Dermis microvascular lymphatic vessel endothelial cell (primary cell): ENCODE data around the gene SBK3. TPM values are rescaled to one million over a fixed set of nuclear protein-coding genes. Genes with fewer than 3 reads are reported as not detected.
"Not testable (repeated sequence)": the region's sequence is repeated elsewhere in the genome, so short reads cannot be mapped to it uniquely, and the experiment has no call there.

Experiments used
- DNase-seq, 2 donors: peaks; one replicate each; pipeline versions ENCODE4 v3.0.0 to v3.0.0-alpha.2; 2010; ENCODE audit warnings: low read depth in 2 of 2
- total RNA-seq: library from RNA; depleted of rRNA; stranded (reverse); fragments of >200 nt; gene quantifications from 2 replicates; pipeline ENCODE4 v1.2.1, GENCODE V29; 2014

Gene SBK3
- total RNA-seq, 1 donor from 2014 or later, result 0.26 TPM

DNA sequence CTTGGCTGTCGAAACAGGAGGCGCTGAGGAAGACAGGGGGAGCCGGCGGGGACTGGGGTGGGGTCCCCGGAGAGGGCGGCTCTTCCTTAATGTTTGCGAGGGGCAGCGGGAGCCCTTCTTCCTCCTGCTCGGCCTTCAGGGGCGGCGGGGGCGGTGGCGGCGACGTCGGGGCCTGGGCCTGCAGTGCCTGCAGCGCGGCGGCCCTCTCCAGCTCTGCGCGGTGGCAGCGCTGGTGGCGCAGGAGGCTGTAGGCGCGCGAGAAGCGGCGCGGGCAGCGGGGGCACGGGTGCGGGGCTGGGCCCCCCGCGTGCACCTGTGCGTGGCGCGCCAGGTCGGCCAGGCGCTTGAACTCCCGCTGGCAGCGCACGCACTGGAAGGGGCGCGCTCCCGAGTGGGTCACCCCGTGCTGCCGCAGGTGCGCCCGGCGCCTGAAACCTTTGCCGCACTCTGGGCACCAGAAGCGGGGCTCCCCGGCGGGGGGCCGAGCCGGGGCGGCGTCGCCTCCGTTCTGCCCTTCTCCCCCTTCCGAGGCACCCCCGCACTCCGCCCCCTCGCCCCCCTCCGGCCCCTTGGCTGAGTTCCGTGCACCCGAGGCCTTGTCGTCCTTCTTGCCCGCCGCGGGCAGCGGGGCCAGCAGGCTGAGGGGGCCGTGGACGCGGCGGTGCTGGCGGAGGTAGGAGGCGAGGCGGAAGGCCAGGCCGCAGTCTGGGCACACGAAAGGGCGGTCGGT, 32.9 kb upstream of the SBK3 start:
- DNase-seq, result no peak

DNA sequence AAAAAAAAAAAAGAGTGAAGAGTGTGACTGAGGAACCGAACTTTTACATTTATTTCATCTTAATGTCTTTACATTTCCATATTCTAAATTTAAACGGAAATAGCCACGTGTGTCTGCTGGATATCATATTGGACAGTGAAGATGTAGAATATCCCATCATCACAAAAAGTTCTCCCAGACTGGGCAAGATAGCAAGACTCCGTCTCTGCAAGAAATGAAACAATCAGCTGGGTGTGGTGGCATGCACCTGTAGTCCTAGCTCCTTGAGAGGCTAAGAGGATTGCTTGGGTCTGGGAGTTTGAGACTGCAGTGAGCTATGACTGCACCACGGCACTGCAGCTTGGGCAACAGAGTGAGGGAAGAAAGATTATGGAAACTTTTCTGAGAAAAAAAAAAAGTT, 31.4 kb upstream of the SBK3 start:
- no peak for DNase-seq

DNA sequence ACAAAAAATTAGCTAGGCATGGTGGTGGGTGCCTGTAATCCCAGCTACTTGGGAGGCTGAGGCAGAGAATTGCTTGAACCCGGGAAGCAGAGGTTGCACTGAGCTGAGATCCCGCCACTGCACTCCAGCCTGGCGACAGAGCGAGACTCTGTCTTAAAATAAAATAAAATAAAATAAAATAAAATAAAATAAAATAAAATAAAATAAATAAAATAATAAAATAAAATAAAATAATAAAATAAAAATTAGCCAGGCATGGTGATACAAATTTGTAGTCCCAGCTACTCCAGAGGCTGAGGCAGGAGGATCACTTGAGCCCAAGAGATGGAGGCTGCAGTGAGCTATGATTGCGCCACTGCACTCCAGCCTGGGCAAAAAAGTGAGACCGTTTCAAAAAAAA, 28.6 kb upstream of the SBK3 start:
- DNase-seq, result not testable (repeated sequence)

DNA sequence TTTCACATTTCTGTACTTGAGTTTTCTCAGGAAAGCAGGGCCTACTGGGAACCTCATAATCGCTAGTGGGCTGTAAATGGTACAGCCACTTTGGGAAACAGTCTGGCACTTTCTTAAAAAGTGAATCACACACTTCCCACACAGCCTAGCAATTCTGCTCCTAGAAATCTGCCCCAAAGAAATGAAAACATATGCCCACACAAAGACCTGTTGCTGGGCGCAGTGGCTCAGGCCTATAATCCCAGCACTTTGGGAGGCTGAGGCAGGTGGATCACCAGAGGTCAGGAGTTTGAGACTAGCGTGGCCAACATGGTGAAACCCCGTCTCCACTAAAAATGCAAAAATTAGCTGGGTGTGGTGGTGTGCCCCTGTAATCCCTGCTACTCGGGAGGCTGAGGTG, 24.1 kb upstream of the SBK3 start:
- not testable (repeated sequence) for DNase-seq

DNA sequence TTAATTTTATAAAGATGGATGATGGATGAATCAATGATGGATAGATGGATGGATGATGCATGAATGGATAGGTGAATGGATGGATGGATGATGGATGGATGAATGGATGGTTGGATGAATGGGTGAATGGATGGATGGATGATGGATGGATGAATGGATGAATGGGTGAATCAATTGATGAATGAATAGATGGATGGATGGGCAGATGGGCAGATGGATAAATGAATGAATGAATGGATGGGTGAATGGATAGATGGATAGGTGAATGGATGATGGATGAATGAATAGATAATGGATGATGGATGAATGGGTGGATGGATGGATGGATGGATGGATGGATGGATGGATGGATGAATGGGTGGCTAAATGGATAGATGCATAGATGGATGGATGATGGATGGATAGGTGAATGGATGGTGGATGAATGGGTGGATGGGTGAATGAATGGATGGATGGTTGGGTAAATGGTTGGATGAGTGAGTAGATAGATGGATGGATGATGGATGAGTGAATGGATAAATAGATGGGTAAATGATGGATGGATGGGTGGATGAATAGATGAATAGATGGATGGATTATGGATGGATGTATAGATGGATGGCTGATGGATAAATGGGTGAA, 22.5 kb upstream of the SBK3 start:
- no peak for DNase-seq

DNA sequence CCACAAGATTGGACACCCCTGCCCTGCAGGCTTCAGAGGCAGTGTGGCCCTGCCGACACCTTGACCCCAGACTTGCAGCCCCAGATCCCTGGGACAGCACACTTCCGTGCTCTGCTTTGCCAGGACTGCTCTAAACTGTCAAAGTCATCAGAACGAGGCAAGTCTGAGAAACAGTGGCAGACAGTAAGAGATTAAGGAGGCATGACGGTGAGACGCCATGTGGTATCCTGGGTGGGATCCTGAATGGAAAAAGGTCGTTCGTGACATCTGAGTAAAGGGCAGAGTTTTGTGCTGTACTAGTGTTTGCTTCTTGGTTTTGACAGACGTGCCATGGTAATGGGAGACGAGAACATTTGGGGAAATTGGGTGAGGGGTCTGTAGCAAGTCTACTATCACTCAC, 21.5 kb upstream of the SBK3 start:
- DNase-seq, result no peak

DNA sequence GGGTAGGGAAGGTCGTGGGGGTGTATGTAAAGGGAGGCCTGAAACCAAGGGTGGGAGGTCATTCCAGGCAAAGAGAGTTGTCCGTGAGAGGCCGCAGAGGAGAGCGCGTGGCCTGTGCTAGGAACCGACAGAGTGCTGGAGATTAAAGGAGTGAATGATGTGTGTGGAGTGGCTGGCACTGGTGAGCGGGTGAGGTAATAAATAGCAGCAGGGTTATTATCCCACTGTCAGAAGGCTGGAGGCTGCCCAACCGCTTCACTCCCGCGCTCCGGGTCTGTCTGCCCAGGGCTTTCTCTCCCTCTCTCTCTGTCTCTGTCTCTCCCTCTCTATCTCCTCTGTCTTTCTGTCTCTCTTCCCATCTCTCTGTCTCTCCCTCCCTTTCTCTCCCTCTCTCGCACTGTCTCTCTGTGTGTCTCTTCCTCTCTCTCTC, 17.9 kb upstream of the SBK3 start:
- no peak for DNase-seq

DNA sequence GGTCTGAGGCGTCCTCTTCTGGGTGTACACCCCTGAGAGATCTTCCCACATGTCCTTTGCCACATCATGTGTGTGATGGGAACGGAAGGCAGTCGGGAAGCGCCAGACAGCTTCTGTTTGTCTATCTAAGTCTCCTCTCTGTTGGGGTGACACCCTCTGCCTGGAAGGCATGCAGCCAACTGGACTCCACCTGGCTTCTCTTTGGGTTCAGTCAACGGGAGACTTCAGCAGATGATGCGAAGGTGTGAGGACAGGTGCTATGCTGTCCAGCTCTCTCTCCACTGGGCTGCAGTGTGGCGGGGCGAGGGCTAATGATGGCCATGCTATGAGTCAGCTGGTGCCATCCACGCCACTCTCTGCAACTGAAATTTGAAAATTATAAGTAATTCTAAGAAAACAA, 14.3 kb upstream of the SBK3 start:
- DNase-seq, result no peak

DNA sequence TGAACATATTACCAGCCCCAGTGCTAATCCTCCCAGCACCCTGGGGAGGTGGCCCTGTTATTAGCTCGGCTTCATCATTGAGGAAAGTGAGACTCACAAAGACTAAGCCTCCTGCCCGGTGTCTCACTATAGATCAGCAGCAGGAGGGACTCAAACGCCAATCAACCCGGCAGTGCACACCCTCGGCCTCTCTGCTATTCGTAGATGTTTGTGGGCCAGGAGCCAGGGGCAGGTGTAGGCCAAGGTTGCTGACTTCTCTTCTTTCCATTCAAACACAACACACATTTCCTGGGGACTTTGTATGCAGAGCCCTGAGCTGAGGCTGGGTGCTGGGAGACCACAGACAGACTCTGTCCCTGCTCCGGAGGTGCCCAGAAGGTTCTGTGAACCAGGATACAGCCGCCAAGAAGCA, 9.4 kb upstream of the SBK3 start:
- no peak for DNase-seq

DNA sequence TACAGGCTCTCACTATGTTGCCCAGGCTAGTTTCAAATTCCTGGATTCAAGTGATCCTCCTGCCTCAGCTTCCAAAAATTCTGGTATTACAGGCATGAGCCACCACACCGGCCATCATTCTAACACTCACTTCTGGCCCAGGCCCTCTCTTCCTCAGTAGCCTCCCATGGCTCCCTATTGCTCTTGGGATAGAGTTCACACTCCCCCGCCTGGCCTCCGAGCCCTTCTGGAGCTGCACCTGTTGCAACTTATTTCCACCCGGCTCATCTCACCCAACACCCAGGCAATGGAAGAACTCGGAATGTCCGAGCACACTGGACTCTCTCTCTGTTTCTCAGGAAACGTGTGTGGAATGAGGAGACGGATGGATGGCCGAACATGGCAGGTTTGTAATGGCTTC, 9.0 kb upstream of the SBK3 start:
- DNase-seq, result no peak

DNA sequence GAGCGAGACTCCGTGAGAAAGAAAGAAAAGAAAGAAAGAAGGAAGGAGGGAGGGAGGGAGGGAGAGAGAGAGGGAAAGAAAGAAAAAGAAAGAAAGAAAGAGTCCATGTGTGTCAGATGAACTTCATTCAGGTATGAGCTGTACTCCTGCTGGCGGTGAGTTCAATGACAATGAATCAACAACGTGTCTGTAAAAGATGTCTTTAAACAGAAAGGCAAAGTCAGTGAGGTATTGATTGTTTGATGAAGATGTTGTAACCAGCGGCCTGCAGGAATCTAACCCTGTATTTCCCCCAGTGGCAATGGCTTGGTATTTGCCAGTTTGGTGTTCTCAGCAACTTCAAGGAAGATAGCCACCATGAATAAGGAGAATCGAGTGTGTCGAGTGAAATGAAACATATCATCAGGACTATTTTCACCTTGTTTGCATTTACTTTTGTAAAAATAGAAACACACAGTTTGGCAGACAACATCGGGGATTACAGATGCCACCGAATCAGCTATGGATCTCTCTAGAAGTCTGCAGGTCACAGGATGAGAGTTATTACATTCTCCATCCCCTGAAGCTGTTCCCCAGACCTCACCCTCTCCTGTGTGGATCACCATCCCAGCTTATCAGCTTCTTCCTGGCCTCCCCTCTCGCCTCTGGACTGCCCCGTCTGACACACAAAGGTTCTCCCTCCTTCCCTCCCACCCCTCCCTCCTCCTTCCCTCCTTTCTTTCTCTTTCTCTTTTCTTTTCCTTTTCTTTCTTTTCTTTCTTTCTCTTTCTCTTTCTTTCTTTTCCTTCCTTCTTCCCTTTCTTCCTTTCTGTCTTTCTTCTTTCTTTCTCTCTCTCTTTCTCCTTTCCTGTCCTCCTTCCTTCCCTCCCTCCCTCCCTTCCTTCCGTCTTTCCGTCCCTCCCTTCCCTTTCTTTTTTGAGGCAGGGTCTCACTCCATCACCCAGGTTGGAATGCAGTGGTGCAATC, 8.2 kb upstream of the SBK3 start:
- DNase-seq, result no peak

DNA sequence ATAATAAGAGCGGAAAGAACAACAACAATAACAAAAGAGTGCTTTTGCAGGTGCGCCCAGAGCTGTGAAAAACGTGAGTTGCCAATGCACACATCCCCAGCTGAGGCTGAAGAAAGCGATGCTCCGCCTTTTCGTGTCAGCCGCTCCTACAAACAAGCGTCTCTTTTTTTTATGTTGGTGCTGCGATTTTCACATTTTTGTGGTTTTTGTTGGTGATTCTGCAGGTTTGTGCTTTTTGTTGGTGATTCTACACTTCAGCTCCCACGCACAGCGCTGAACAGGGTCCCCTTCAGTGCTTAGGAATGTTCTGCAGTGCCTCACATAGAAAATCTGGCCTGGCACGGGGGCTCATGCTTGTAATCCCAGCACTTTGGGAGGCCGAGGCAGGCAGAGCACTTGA, 7.3 kb upstream of the SBK3 start:
- no peak for DNase-seq

DNA sequence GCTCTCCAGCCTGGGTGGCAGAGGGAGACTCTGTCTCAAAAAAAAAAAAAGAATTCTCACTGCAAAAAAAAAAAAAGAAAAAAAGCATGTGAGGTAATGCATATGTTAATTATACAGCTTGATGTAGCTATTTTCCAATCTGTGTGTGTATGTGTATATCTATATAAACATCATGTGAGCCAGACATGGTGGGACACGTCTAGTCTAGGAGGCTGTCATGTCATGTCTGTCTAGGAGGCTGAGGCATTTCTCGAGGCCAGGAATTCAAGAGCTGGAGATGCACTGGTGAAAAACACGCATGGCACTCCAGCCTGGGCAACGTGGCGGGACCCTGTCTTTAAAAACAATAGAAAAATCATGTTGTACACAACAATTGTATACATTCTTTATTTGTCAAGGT, 6.9 kb upstream of the SBK3 start:
- no peak for DNase-seq

DNA sequence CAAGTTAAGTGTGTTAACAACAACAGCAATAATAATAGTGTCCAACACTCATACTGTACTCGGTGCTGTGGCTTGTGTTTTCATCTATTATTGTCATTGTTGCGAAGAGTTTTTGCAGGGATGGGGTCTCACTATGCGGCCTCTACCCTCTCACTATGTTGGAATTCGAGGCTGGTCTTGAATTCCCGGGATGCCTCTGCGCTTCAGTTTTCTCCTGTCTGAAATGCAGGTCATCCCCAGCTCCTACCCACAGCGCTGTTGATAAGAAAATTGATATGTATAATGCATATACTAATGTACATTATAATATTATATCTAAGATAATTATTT, 4.9 kb upstream of the SBK3 start:
- DNase-seq, result no peak

DNA sequence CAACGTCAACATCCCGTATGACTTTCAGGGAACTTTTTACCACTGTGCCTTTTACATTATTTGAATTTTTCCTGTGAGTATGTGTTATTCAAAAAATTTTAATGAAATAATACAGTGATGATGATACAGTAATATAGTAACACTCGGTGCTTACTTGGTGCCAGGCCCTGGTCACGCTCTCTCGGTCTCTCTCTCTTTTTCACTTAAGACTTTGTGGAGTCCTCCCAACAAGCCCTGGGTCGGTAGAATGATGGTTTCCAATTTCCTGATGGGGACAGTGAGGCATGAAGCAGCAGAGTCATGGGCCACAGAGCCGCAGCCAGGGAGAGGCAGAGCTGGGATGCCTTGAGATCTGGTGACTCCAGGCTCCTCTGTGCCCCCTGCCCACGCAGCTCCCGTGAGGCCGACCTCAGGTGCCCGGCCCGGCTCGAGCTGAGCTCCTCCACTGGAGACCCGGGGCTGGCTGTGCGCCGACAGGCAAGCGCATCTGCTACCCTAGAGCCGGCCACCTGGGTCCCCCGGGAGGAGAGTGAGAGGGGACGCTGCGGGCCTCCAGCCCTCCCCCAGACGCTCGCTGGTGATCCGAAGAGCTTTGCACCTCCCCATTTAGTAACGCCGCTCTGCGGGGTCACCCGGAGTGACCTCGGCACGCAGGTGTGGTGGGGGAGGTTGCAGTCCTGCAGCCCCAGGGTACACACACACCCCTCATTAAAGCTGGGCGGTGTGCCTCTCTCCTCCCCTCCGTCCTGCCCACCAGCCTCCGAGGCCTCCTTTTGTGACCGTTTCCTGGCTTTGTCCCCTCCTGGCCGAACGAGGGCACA, 4.4 kb upstream of the SBK3 start:
- peak; percentile 80 to 82 for DNase-seq

DNA sequence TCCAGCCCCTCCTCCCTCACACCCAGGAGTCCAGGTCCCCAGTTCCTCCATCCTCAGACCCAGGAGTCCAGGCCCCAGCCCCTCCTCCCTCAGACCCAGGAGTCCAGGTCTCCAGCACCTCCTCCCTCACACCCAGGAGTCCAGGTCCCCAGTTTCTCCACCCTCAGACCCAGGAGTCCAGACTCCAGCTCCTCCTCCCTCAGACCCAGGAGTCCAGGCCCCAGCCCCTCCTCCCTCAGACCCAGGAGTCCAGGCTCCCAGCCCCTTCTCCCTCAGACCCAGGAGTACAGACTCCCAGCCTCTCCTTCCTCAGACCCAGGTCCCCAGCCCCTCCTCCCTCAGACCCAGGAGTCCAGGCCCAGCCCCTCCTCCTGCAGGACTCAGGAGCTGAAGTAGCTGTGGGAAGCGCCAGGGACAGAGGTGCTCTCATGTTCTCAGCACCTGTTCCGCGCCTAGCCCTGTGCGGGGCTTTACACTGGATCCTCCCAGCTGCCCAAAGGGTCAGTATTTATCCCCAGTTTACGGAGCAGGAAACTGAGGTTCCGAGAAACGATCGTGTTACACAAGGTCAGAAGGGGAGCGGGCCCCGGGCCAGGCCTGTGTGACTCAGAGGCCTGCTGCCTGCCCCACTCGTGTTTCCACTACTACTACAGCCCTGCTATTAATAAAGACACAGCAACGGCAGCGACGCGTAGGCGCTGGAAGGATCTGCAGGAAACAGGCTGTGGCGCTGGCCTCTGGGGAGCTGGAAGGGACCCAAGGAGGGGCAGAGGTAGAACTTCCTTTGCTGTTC, 1.7 kb upstream of the SBK3 start:
- DNase-seq, result peak; percentile 97 to 98

DNA sequence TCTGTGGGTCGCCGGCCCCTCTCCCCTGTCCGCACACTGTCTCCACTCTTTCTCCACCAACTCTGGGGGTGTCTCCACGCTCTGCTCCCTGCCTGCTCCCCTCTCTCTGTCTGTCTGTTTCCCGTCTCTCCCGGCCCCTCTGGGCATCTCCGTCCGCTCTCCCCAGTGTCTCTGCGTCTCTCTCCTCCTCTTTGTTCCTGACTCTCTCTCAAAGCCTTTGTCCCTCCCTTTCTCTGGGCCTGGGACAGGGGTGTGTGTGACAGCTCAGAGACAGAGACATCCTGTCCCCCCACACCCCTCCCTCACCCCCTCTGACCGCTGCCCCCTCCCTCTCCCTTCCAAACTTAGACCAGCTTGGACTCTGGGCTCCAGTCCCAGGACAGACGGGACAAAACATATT, 668 bp upstream of the SBK3 start:
- DNase-seq, result no peak

DNA sequence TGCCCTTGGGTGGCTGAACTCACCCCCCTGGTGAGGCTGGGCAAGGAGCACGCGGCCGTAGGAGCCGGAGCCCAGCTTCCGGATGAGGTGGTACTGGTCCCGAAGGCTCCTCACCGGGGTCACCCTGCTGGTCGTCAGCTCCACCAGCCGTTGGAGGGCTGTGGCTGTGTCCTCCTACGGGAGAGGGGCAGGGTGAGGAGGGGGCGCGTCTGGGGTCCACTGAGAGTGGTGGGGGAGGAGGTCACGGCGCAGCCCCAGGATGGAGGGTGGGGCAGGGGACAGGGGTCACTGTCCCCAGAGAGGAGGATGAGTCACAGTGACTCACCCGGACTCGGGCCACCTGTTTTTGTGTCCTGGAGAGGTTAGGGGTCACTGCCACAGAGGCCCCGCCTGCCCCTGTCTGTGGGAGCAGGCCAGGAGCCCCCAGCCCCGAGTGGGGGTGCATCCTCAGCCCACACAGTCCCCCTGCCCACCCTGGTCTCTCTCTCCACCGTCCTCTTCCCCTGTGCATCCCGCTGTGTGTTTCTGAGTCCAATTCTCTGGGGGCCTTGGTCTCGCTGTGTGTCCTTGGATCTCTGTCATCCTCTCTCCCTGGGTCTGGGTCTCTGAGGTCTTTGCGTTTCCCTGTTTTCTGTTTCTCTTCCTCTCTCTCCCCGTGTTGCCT, 435 bp downstream of the SBK3 start:
- no peak for DNase-seq

DNA sequence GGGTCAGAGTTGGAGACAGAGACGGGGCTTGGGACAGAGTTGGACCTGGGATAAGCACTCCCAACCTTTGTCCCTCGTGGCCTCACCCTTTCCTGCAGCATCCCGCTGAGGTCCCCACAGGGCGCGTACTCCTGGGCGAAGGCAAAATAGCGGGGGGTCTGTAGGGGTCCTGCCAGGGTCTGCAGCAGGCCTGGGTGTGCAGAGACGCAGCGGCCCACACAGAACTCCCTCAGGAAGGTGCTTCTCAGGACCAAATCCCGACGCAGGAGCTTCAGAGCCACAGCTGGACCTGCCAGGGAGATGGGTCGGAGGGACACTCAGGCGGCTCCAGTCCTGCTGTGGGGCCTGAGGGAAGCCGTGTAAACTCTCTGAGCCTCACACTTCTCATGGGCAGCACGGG, 1.3 kb downstream of the SBK3 start:
- DNase-seq, result no peak

DNA sequence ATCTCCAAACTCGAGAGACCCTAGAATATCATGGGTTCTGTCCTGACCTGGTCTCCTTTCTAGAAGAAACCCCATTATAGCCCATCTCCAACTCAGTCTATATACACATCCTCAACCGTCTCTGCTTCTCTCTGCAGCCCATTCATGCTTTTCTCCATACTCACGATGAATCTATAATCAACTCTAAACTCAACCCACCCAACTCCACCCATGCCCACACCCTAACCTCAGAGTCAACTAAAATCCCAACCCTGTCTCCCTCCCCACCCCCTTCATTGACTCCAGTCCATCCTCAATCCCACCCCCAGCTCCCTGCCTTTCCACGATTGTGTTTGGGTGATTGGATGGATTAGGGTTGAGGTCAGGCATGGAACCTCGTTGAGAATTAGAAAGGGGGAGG, 1.8 kb downstream of the SBK3 start:
- DNase-seq, result no peak
